Activated T-cell treated with anti-CD3 and anti-CD28 coated beads, Interleukin-2, amount 50 U/mL, for 48 hours (primary cell): Measurements from ENCODE around the gene HAO1.

Source experiments
- DNase-seq, 2 experiments: peaks; one replicate each; pipeline ENCODE4 v3.0.0-alpha.2; 2020

HAO1 gene

DNA sequence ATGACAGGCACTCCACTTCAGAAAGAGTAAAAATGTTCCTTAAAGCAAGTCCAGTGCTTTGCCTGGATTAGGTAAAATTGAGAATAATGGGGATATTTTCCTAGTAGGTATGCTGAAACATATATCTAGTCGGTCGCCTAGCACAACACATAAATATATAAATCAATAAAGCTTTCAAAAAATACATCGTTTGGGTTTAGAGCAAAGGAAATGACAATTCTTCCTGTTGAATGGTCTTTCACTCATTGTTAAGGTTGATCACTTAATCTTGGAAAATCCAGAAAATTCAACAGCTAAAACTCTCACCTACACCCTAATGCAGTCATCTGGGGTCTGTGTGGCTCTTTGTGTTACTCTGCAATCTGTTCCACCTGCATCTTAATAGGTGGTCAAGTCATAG, 13.9 kb downstream of the HAO1 start:
- DNase-seq: no peak

- DNase-seq: no peak
Measured at GRCh38 chr20:7924692-7925091, 15.6 kb downstream of the HAO1 start.

- DNase-seq: no peak
Measured at GRCh38 chr20:7916648-7917047, 23.6 kb downstream of the HAO1 start.

DNA sequence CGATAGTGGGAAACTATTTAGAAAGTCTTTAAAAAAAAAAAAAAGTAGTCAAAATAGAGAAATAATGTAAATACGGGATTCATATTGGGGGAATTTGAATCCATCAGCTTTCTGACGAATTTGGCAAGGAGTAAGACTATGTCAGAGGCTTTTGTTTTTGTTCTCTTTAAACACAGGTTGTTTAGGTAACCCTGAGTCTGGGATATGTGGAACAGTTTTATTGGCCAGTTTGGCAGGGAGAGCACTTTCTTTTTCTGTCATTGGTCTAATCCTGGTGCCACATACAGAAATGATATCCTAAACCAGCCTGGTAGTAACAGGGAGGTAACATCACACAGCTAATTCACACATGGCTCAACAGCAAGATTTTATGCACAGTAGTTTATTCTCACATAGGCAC, 27.7 kb downstream of the HAO1 start:
- DNase-seq: no peak

DNA sequence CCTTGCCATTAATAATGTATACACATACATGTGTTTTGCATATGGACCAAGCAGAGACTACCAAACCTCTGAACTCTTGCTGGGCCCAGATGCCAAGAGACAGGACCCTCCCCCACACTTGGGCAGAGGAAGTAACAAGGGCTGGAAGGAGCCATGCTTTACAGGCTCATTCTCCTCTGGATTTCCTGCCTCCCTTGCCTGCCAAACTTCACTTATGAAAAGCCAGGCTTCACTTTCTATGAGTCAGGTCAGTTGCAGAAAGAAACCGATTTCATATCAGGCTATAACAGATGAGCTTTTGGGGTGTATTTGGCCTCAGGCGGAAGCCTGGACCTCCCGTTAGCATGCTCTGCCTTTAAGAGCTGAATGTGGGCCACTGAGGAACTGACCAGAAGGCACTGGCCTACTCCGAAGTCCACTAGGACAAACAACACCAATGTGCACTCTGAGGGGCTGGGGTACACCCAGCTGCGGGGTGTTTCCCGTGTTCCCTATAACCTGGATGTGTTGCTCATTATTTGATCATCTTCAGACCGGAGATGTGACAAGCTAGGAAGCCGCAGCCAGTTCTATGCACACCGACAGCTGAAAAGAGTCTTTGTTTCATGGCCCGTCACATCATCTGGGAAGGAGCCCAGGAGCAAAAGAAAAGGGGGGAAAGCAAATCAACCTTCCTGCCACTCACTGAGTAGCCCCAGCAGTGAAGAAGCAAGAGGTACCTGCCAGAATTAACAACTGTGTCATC, 28.5 kb downstream of the HAO1 start:
- DNase-seq: no peak

DNA sequence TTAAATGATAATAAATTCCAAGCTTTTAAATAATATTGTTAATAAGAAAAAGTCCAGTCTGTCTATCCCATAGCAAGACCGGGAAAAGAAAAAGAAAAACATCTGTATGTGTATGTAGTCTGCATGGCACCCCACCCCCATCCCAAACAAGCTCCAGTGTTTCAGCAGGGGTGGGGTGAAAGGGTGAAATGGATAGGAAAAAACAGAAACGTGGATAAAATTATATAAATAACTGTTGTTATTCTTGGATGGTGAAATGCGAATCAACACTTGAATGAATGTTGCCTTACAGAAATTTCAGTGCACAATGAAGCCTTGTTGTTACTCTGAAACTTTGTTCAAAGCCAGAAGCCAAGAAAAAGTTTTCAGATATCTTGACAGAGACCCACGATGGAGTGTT, 31.4 kb downstream of the HAO1 start:
- no peak for DNase-seq

DNA sequence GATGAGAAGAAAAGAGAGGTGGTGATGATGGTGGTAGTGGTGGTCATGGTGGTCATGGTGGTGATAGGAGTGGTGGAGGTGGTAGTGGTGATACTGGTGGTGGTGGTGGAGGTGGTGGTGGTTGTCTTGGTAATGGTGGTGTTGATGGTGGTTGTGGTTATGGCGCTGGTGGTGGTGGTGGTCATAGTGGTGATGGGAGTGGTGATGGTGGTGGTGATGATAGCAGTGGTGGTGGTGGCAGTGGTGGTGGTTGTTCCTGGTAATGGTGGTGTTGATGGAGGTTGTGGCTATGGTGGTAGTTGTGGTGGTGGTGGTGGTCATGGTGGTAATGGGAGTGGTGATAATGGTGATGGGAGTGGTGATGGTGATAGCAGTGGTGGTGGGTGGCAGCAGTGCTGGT, 36.8 kb downstream of the HAO1 start:
- DNase-seq: no peak

DNA sequence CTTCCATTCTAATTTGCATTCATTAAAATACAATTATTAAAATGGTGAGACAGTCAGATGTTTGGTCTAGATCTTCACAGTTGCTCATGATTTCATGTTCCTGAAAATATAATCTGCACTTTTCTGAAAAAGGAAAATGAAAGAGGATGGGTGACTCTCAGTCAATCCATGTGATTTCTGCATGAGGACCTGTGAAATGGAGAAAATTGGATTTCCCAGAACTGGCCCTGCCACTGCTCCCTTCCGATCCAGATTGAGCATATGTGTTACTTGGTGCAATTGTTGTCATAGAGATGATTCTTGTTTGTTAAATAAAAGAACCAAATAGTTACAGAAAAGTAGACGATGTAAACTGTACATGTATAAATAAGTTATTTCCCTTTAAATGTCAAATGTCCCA, 37.4 kb downstream of the HAO1 start:
- no peak for DNase-seq

DNA sequence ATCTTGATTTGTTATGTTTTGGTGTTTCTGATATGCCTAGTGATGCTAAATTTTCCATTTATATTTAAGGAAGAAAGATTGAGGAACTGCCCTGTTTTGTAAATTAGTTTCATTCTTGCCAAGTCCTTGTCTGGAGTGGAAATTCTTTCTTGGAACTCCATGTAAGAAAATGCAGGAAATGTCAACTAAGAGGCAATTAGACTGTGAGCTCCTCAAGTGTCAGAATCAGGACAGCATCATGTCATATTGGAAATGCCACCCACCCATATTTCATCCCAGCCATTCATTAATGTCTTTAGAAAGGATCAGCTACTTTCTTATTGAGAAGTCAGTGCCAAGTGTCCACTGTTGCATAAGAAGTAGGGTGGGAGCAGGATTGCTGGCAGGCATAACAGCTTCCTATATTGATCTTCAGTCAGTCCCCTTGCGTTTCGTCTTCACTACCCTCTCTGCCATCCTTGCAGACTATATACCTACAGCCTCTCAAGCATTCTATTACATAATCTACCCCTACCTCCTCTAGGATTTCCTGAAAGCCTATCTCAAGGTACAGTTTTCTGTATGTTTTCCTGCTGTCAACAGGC, 42.4 kb downstream of the HAO1 start:
- DNase-seq: no peak

DNA sequence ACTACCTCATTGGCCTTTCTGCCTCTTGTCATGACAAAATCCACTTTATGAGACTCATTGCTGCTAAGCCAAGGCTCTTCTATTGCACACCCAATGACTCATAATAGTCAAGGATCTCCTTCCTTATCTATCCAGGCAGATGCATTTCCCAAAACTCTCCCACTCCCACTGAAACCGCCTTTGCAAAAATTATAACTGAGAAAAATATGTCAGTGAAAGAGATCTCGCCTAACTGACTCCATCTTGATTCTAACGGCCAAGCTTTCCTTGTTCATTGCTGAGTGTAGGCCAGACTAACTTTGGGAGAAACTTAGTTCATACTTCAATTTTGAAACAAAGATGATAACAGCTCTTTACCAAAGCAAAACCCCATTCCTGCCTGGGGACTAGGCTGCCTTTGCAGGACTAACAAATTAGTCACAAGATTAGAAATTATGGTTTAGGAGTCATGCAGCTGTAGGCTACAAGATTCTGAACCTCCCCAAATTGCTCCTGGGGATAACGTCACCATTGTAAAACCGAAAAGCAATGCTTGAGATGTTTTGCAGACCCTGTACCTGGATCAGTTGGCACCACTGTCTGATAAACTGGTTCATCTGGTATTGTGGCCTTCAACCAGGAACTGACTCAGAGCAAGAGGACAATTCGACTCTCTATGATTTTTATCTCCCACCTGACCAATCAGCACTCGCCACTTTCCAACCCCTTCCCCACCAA, 47.1 kb downstream of the HAO1 start:
- no peak for DNase-seq

DNA sequence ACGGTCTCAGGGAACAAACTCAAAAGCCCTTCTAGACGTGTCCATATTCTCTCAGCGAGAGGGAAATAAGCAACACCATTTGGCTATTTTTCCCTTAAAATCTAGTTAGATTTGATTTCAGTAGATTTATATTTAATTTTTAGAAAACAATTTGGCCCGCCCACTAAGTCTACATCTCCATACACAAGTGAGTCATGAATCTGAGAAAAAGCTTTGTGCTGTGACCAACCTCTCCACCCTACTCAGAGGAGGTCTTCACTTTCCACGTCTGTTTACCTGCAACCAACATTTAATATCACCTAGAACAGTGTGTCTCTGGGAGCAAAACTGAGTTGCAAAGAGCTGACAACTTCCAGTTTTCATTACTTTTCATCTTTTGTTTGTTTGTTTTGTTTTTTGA, 48.6 kb downstream of the HAO1 start:
- DNase-seq: no peak

- DNase-seq: no peak
Measured at GRCh38 chr20:7889736-7890135, 50.5 kb downstream of the HAO1 start.

DNA sequence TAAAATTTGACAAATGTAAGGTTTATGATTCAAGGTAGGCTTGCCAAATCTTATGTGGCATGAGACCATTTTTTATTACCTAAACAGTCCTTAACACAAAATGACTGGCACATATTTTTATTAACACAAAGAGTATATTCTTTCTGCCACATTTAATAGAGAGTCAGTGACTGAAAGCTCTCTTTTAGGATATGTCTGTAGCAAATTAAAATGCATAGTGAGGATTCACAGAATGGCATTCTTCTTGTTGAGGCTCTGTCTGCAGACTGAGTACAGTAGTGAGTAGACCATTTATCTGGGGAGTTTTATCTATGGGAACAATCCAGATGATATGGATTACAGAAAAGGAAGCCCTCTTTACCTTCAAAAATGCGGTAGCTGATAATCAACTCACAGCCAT, 56.5 kb downstream of the HAO1 start:
- no peak for DNase-seq

- no peak for DNase-seq
Measured at GRCh38 chr20:7883309-7883708, 56.9 kb downstream of the HAO1 start.

DNA sequence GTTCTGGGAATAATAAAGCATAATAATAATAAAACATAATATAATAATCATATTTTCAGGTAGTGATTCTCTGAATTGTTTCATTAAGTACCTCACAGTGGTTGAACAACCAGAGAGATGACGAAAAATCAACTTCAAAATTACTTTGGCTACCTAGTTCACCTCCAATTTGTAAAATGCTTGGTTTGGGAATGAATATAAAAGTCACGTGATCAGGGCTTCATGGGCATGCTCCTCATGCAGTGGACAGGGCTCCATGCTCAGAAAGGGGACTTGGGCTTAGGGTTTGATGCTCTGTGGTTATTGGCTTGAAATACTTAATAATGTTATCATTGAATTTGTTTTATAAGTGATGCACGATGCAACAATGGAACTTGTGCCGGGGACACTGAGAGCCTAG, 58.2 kb downstream of the HAO1 start:
- no peak for DNase-seq

DNA sequence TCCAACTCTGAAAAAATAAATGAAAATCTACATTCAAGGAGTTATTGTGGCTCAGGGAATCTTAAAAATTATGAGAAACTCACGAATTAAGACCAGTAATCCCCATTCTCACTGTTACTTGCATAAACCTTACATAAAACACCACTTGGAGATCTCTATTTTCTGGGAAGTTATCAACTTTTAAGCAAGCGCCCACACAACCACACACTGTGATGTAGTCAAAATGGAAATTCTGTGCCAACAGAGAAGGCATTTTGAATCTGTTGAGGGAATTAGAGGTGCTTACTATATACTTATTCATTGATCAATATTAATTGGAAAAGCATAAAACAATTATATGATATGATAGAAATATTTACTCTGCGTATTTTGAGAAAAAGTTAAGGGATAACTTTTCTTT, 58.7 kb downstream of the HAO1 start:
- DNase-seq: no peak

DNA sequence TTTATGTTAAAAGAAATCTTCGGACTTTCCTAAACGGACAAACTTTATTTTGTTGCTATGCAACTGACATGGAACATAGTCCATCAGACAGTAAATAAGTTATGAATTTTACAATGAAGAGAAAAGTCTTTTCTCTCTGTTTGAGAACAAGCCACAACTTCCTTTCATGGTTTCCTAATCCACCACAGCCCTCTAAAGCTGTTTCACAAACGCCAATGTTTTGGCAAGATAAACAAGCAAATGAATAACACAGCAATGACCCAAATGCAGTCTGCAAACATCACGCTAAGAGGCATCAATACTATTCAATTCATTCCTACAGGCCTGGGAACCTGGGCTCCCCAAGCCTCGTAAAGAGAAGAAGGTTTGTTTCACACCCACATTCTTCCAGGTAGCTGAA, 60.4 kb downstream of the HAO1 start:
- no peak for DNase-seq

DNA sequence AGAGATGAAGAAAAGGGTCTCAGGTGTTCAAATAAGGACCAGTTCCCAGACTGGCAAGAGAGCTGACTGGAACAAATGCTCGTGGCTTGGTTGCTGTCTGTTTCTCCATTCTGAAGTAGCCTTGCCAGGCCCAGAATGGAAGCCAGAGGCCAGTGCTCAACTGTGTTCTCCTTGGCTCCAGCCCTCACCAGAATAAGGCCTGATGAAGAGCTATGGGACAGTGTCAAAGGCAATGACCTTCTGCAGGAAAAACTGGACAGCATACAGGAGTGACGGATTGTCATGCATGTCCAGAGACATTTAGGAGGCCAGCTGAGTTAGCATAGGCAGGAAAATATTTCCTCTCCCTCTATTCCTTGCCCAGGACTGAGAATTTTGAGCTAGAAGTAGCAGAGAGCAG, 72.2 kb downstream of the HAO1 start:
- no peak for DNase-seq

DNA sequence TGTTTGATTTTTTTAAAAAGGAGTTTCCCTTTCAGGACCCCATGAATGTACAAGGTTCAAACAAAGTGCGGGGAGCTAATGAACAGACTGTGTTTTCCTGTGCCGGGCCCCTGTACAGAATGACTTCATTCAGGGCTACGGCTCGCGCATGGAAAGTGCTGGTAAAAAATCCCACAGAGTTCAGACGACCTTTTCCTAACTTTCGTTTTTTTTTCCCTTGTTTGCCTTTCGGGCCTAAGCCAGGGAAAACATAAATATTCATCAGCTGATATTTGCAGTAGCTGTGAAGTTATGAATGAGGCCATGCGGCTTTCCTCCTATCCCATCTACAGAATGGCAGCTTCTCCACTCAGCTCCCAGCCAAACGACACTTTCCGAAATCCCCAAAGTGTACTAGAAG, 74.0 kb downstream of the HAO1 start:
- DNase-seq: no peak

DNA sequence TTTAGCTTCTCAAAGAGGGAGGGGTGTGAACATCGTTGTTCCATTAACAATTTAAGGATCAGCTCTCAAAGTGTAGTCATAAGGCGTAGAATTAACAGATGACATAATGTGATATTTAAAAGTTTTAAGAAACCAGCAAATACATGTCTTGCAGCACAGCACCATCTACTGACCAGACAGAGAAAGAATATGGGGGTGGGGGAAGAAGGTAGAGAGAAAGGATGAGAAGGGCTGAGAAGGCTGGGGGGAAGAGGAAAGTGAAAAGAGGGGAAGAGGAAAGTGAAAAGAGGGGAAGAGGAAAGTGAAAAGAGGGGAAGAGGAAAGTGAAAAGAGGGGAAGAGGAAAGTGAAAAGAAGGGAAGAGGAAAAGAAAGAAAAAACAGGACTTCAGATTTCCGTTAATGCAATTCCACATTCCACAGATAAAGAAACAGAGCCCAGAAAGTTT, 80.9 kb downstream of the HAO1 start:
- DNase-seq: no peak

DNA sequence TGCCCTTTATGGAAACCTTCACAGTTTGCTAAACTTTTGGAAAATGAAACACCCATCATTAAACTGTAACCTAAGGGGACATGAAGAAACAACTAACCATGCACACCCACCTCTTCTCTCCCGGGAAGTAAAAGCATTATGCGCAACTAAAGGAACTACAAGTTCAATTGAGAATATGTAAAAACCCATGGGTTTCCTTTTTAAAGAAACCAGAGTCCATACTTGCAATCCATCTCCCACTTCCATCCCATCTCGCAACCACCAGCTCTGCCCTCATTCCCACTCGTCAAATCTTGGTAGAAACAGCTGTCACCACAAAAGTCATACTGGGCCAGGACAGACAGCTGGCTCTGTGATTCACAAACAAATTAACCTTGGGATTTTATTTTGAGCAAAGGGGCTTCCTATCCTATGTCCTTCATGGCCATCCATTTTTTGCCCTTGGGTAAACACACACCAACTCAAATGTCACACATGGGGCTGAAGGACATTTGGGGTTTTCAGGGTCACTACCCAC, 81.5 kb downstream of the HAO1 start:
- no peak for DNase-seq

GRCh38 chr20:7856756-7857155, 83.5 kb downstream of the HAO1 start:
- DNase-seq: no peak

DNA sequence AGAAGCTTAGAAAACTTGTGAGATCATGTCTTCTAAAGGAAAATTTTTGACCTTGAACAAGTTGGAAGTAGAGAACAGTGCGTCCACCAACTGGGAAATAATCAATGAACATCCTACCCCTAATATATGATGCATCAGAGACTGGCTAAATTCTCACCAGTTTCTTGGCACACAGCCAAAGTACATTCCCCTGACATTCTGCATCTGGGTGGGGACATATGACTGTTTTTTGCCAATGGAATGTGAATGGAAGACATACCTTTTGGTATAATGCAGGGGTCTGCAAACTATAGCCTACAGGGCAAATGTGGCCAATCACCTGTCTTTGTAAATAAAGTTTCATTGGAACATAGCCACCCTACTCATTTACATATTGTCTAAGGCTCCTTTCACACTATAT, 84.7 kb downstream of the HAO1 start:
- no peak for DNase-seq

DNA sequence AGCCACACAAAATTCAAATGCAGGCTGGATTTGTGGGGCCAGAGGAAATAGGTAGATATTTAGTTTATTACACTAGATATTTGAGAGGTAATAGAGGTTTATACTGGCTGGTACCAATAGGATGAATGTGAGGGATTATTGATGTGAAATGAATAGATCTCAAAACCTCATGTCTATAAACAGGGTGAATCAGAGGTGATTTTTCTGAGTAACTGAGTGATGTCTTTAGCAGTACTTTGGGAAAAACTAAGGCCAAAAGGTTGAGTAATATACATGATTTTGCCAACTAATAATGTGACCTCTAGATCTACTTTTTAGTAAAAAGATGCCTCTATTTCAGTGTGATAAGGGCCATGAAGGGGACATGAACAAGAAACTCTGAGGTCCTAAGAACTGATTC, 86.8 kb downstream of the HAO1 start:
- DNase-seq: no peak
